DOHH2 (cell line): ENCODE measurements around the gene KRTAP5-8.

Experiments used
- H3F3A ChIP-seq: fragments of 200-600 bp; sonication (generic), shearing (Covaris generic); 2 replicates; pipeline ENCODE4 v1.6.0; 2016; ENCODE audit warnings: antibody characterized with exemption, mild to moderate bottlenecking; ENCODE audit not compliant: control insufficient read depth, insufficient read depth
- H3K27ac ChIP-seq: fragments of 200-600 bp; sonication (generic); 2 replicates; pipeline ENCODE4 v1.5.1; 2014; ENCODE audit warnings: low read depth, mild to moderate bottlenecking, low read length, moderate library complexity
- H3K27me3 ChIP-seq: fragments of 200-600 bp; sonication (generic); 2 replicates; pipeline ENCODE4 v1.6.1; 2014; ENCODE audit warnings: mild to moderate bottlenecking, low read length, mixed read lengths; ENCODE audit not compliant: control insufficient read depth
- H3K36me3 ChIP-seq: fragments of 200-600 bp; sonication (generic); 2 replicates; pipeline ENCODE4 v1.6.1; 2014; ENCODE audit warnings: mild to moderate bottlenecking, low read length, moderate library complexity, mixed read lengths; ENCODE audit not compliant: control insufficient read depth
- H3K4me1 ChIP-seq: fragments of 200-600 bp; sonication (generic); 2 replicates; pipeline ENCODE4 v1.6.1; 2014; ENCODE audit warnings: mild to moderate bottlenecking, low read length, mixed read lengths; ENCODE audit not compliant: control insufficient read depth
- H3K4me2 ChIP-seq: fragments of 200-600 bp; sonication (generic); 2 replicates; pipeline ENCODE4 v1.6.0; 2014; ENCODE audit warnings: mild to moderate bottlenecking, low read length, moderate library complexity
- H3K4me3 ChIP-seq: fragments of 200-600 bp; sonication (generic); 2 replicates; pipeline ENCODE4 v1.5.1; 2014; ENCODE audit warnings: mild to moderate bottlenecking, low read length, mixed read lengths
- H3K79me2 ChIP-seq: fragments of 200-600 bp; sonication (generic); 2 replicates; pipeline ENCODE4 v1.6.1; 2014; ENCODE audit warnings: mild to moderate bottlenecking, low read length, mixed read lengths; ENCODE audit not compliant: control insufficient read depth
- H3K9me2 ChIP-seq: fragments of 200-600 bp; sonication (generic); replicated peaks from 2 replicates; pipeline ENCODE4 v1.6.1; 2014; ENCODE audit warnings: mild to moderate bottlenecking, low read length, mixed read lengths; ENCODE audit not compliant: control insufficient read depth
- H3K9me3 ChIP-seq: fragments of 200-600 bp; sonication (generic); 2 replicates; pipeline ENCODE4 v1.6.1; 2014; ENCODE audit warnings: antibody characterized with exemption, low read length, mixed read lengths; ENCODE audit not compliant: control insufficient read depth, insufficient read depth
- H4K20me1 ChIP-seq: fragments of 200-600 bp; sonication (generic); 2 replicates; pipeline ENCODE4 v1.6.0; 2014; ENCODE audit warnings: low read depth, mild to moderate bottlenecking, antibody characterized with exemption, low read length, moderate library complexity; ENCODE audit not compliant: control insufficient read depth, insufficient read depth
- EZH2phosphoT487 ChIP-seq: fragments of 200-600 bp; sonication (generic); IDR thresholded peaks from 2 replicates; pipeline ENCODE4 v1.6.1; 2017; ENCODE audit warnings: borderline replicate concordance, mild to moderate bottlenecking, antibody characterized with exemption, low read length, moderate library complexity, mixed read lengths
- TF ChIP-seq, protein P1 (sequence below): fragments of 200-600 bp; sonication (generic); IDR thresholded peaks from one replicate; pipeline ENCODE4 v1.5.1; 2014; ENCODE audit warnings: antibody characterized with exemption, mild to moderate bottlenecking, low read depth, low read length; ENCODE audit not compliant: poor library complexity, severe bottlenecking

The KRTAP5-8 gene

DNA sequence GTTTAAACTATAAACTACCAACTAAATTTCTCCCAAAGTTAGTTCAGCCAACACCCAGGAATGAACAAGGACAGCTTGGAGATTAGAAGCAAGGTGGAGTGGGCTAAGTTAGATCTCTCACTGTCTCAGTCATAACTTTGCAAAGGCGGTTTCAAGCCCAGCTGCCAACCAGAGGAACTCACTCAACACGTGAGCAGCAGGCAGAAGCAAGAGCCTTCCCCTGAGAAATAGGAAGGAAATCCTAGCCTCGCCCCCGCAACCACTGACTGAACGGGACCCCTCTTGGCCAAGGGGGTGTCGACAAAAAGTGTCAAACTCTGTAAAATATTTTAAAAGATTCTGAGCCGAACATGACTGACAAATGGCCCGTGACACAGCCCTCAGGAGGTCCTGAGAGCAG is 6.0 kb downstream of the KRTAP5-8 start:
- Histone ChIP-seq H3K4me1 (no peaks in the 10 kb centered on the region), H3K36me3 (no peaks in the 10 kb centered on the region), H3K79me2 (no peaks in the 10 kb centered on the region), H4K20me1 (no peaks in the 10 kb centered on the region), H3F3A (no peaks in the 10 kb centered on the region), H3K4me3 (no peak overlapping the region), H3K9me3 (peaks cover 3% of the 10 kb centered on the region), H3K4me2 (no peak overlapping the region), H3K27me3 (peaks cover 21% of the 10 kb centered on the region), H3K27ac (no peak overlapping the region), H3K9me2 (no peaks in the 10 kb centered on the region)
- no peak for TF ChIP-seq EZH2phosphoT487
- TF ChIP-seq, protein P1, sequence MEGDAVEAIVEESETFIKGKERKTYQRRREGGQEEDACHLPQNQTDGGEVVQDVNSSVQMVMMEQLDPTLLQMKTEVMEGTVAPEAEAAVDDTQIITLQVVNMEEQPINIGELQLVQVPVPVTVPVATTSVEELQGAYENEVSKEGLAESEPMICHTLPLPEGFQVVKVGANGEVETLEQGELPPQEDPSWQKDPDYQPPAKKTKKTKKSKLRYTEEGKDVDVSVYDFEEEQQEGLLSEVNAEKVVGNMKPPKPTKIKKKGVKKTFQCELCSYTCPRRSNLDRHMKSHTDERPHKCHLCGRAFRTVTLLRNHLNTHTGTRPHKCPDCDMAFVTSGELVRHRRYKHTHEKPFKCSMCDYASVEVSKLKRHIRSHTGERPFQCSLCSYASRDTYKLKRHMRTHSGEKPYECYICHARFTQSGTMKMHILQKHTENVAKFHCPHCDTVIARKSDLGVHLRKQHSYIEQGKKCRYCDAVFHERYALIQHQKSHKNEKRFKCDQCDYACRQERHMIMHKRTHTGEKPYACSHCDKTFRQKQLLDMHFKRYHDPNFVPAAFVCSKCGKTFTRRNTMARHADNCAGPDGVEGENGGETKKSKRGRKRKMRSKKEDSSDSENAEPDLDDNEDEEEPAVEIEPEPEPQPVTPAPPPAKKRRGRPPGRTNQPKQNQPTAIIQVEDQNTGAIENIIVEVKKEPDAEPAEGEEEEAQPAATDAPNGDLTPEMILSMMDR, result no peak

DNA sequence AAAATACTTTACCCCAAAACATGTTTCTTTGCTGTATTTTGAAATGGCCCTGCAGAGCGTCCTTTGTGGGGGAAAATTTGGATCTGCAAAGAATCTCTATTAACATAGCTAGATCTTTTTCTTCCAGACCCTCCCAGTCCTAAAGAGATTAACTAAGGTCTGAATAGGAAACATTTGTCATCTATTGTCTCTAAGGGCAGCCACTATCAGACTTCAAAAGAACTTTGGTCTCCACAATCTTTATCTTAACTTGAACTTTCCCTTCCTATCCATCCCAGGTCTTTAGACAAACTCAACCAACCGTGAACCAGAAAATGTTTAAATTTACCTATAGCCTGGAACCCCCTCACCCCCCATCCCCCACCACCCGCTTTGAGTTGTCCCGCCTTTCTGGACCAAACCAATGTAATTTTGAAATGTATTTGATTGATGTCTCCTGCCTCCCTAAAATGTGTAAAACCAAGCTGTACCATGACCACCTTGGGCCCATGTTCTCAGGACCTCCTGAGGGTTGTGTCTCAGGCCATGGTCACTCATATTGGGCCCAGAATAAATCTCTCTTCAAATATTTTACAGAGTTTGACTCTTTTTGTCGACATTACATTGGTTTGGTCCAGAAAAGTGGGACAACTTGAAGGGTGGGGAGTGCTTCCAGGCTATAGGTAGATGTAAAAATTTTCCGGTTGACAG is 6.8 kb downstream of the KRTAP5-8 start:
- no peaks in the 10 kb centered on the region for H4K20me1 ChIP-seq
- H3K27ac ChIP-seq, result no peak overlapping the region
- no peaks in the 10 kb centered on the region for H3K9me2 ChIP-seq
- H3K36me3 ChIP-seq, result no peaks in the 10 kb centered on the region
- no peaks in the 10 kb centered on the region for H3F3A ChIP-seq
- H3K4me1 ChIP-seq, result no peaks in the 10 kb centered on the region
- H3K4me2 ChIP-seq, result no peak overlapping the region
- no peak overlapping the region for H3K4me3 ChIP-seq
- no peaks in the 10 kb centered on the region for H3K79me2 ChIP-seq
- TF ChIP-seq EZH2phosphoT487, result no peak
- TF ChIP-seq, protein P1, result no peak
- H3K9me3 ChIP-seq, result peaks cover 3% of the 10 kb centered on the region
- peaks cover 24% of the 10 kb centered on the region for H3K27me3 ChIP-seq

DNA sequence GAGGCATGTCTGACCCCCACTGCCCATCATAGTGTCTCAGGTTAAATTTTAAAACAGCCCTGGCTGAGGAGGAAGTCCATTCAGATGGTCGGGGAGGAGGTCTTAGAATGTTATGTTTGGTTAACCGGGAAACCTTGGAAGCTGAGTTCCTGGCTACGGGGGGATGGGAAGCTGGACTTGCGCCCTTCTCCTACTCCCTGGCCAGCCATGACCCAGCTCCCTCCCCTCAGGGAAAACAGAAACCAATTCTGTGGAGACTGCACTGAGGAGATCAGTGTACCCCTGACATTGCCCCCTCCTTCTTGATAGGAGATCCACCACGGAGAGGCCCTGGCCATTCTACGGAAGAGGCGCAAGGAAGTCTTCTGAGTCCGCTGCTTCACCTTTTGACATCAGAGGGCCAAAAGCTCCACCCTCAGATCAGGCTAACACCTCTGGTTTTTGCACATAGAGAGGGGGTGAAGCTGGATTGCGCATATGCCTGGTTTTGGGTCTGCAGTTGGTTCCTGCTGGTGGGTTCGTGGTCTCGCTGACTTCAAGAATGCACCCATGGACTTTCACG is 7.7 kb downstream of the KRTAP5-8 start:
- no peaks in the 10 kb centered on the region for H3K4me1 ChIP-seq

More for the DNA sequence above, 7.7 kb downstream of the KRTAP5-8 start:
- no peak overlapping the region for H3K4me3 ChIP-seq
- TF ChIP-seq, protein P1, result no peak
- TF ChIP-seq EZH2phosphoT487, result no peak
- H3K27me3 ChIP-seq, result peaks cover 30% of the 10 kb centered on the region
- no peaks in the 10 kb centered on the region for H3K79me2 ChIP-seq
- H3K36me3 ChIP-seq, result no peaks in the 10 kb centered on the region
- H3K27ac ChIP-seq, result no peak overlapping the region
- no peaks in the 10 kb centered on the region for H3F3A ChIP-seq
- H3K9me2 ChIP-seq, result no peaks in the 10 kb centered on the region
- H3K4me2 ChIP-seq, result no peak overlapping the region
- peaks cover 3% of the 10 kb centered on the region for H3K9me3 ChIP-seq
- H4K20me1 ChIP-seq, result no peaks in the 10 kb centered on the region
